H1 (cell line): Measurements from ENCODE around the gene GRIK2. TPM values are rescaled to one million over a fixed set of nuclear protein-coding genes. Genes with fewer than 3 reads are reported as not detected.

ENCODE experiments used
- EP300 ChIP-seq, 2 experiments: IDR thresholded peaks; 1 replicate in 1 of 2; 2 replicates in 1 of 2; pipeline ENCODE4 v1.6.1; 2011 to 2012; ENCODE audit warnings: low read depth in 2 of 2, low read length in 2 of 2, mild to moderate bottlenecking in 2 of 2, borderline replicate concordance in 1 of 2, inconsistent platforms in 1 of 2, moderate library complexity in 1 of 2
- EZH2 ChIP-seq: fragments of 200-600 bp; sonication (generic); IDR thresholded peaks from 2 replicates; pipeline ENCODE4 v1.7.1; 2012; ENCODE audit warnings: low read depth, mild to moderate bottlenecking, moderate library complexity, low read length, inconsistent platforms; ENCODE audit not compliant: severe bottlenecking
- SIN3A ChIP-seq, 2 experiments: IDR thresholded peaks in 1 of 2; conservative IDR thresholded peaks in 1 of 2; 2 replicates each; pipeline ENCODE4 v1.6.1; 2011 to 2012; ENCODE audit warnings: low read length in 2 of 2, improper control_type of control experiment in 1 of 2, low read depth in 1 of 2, mild to moderate bottlenecking in 1 of 2
- polyA plus RNA-seq, 7 experiments: library from polyadenylated mRNA; depleted of rRNA in 3 of 7; stranded (reverse) in 5 of 7; unstranded in 2 of 7; fragments of >200 nt in 5 of 7; fragments of 200-250 nt in 2 of 7; gene quantifications; 1 replicate in 5 of 7; 2 replicates in 1 of 7; 4 replicates in 1 of 7; pipeline versions ENCODE4 v1.2.1 to v1.2.3, GENCODE V29; 2011 to 2013; ENCODE audit warnings: missing spikeins in 2 of 7, mixed read lengths in 2 of 7
- total RNA-seq: library from RNA; stranded (reverse); fragmentation: NEBNext Ultra II Directional; extraction: Animal tissue kit (Norgen Biotek cat#: 25700); gene quantifications from 2 replicates; pipeline ENCODE4 v1.2.1, GENCODE V29; 2021

Gene GRIK2
- total and polyA plus RNA-seq, 2 of the 8 experiments (the other 6 are each of a cell fraction or from before 2014, with no cell fraction given), result 1.8 to 2.2 TPM

- no peak for TF ChIP-seq SIN3A (conservative IDR thresholded peaks at IDR 0.05 in 1 of 2, IDR thresholded peaks at IDR 0.05 in 1 of 2; ENCODE audit: low read depth in 1 of 2, low read length in 2 of 2)
- TF ChIP-seq EP300 (IDR thresholded peaks at IDR 0.05; ENCODE audit: borderline replicate concordance in 1 of 2, low read depth in 2 of 2, low read length in 2 of 2), result no peak
- no peak for TF ChIP-seq EZH2
Measured at GRCh38 chr6:101668496-101669030, 275.1 kb downstream of the GRIK2 start (continued).
